HG03060 (cell line): ENCODE results near the gene PSAPL1.

Experiments used
- ATAC-seq: cut with Tn5 transposase; IDR thresholded peaks from one replicate; pipeline ENCODE4 v1.9.1; 2021; ENCODE audit warnings: low read depth, moderate number of reproducible peaks; ENCODE audit not compliant: unreplicated experiment

Gene PSAPL1

GRCh38 chr4:7421356-7422150 lies 13.2 kb downstream of the PSAPL1 start:
- no peak for ATAC-seq

GRCh38 chr4:7420661-7421040 lies 14.1 kb downstream of the PSAPL1 start:
- ATAC-seq, result no peak

- no peak for ATAC-seq
Observed at GRCh38 chr4:7419961-7420660, 14.6 kb downstream of the PSAPL1 start.

- ATAC-seq, result no peak
Observed at GRCh38 chr4:7418131-7418943, 16.4 kb downstream of the PSAPL1 start.

- ATAC-seq, result no peak
Observed at GRCh38 chr4:7417639-7418038, 17.1 kb downstream of the PSAPL1 start.

GRCh38 chr4:7416745-7417432 lies 17.8 kb downstream of the PSAPL1 start:
- ATAC-seq, result no peak

GRCh38 chr4:7415927-7416686 lies 18.6 kb downstream of the PSAPL1 start:
- no peak for ATAC-seq

- no peak for ATAC-seq
Observed at GRCh38 chr4:7414736-7415510, 19.8 kb downstream of the PSAPL1 start.

- no peak for ATAC-seq
Observed at GRCh38 chr4:7414046-7414445, 20.7 kb downstream of the PSAPL1 start.

GRCh38 chr4:7412554-7412912 lies 22.2 kb downstream of the PSAPL1 start:
- no peak for ATAC-seq

- ATAC-seq, result no peak
Observed at GRCh38 chr4:7411896-7412553, 22.7 kb downstream of the PSAPL1 start.

- ATAC-seq, result no peak
Observed at GRCh38 chr4:7411491-7411890, 23.2 kb downstream of the PSAPL1 start.

GRCh38 chr4:7410446-7410845 lies 24.3 kb downstream of the PSAPL1 start:
- no peak for ATAC-seq

- ATAC-seq, result no peak
Observed at GRCh38 chr4:7408166-7408565, 26.6 kb downstream of the PSAPL1 start.

GRCh38 chr4:7403001-7403400 lies 31.7 kb downstream of the PSAPL1 start:
- ATAC-seq, result no peak

GRCh38 chr4:7402526-7402925 lies 32.2 kb downstream of the PSAPL1 start:
- ATAC-seq, result no peak

GRCh38 chr4:7400671-7401298 lies 33.9 kb downstream of the PSAPL1 start:
- no peak for ATAC-seq
